ENCODE measurements around the gene DIPK2A.

Gene DIPK2A, protein sequence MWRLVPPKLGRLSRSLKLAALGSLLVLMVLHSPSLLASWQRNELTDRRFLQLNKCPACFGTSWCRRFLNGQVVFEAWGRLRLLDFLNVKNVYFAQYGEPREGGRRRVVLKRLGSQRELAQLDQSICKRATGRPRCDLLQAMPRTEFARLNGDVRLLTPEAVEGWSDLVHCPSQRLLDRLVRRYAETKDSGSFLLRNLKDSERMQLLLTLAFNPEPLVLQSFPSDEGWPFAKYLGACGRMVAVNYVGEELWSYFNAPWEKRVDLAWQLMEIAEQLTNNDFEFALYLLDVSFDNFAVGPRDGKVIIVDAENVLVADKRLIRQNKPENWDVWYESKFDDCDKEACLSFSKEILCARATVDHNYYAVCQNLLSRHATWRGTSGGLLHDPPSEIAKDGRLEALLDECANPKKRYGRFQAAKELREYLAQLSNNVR

DNA sequence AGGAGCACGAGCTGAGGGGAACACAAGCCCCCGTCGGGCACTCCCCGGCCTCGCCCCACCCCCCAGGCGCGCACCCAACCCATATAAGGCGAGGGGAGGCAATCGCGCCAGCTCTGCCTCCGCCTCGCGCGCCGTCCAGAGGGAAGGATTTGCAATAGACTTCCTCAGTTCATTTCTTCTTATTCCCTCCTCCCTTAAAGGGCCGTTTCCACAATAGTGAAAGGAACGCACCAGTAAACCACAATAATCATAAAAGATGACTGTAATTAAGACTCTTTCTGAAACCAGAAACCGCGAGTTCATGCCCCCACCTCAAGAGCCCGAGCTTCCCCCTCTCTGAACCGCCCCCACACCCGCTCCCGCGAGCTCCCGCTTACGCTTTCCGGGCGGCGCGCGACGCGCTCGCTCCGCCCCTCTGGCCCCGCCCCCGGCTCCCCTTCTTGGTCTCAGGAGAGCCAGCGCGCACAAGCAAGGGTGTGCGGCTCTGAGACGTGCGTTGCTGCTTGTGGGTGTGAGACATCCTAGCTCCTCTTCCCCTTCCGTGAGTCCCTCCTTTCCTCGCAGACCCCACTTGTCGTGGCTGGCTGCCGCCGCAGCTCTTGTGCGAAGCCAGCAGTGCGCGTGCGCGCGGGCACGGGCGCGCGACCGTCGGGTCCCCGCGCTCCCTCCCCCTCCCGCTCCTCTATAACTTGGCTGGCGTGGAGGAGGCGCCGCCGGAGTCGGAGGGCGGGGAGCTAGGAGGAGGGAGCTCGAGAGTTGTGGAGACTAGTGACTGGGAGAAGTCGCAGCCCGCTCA, at the start of gene DIPK2A:
Gene DIPK2A (plus strand): TSS at position 465 of the 796 bp plus-strand sequence. CDS start 510 bp downstream, outside the sequence.
- H3K36me3 Mint-ChIP-seq: no peaks in the 10 kb centered on the region
- H3K4me3 Mint-ChIP-seq: peak within 1 kb of the TSS; percentile 99
- H3K27me3 Mint-ChIP-seq: no peaks in the 10 kb centered on the region
- H3K4me1 Mint-ChIP-seq: peaks cover 33% of the 10 kb centered on the region
- peak within 1 kb of the TSS; percentile 95 for H3K27ac Mint-ChIP-seq
- no peaks in the 10 kb centered on the region for H3K9me3 Mint-ChIP-seq

DNA sequence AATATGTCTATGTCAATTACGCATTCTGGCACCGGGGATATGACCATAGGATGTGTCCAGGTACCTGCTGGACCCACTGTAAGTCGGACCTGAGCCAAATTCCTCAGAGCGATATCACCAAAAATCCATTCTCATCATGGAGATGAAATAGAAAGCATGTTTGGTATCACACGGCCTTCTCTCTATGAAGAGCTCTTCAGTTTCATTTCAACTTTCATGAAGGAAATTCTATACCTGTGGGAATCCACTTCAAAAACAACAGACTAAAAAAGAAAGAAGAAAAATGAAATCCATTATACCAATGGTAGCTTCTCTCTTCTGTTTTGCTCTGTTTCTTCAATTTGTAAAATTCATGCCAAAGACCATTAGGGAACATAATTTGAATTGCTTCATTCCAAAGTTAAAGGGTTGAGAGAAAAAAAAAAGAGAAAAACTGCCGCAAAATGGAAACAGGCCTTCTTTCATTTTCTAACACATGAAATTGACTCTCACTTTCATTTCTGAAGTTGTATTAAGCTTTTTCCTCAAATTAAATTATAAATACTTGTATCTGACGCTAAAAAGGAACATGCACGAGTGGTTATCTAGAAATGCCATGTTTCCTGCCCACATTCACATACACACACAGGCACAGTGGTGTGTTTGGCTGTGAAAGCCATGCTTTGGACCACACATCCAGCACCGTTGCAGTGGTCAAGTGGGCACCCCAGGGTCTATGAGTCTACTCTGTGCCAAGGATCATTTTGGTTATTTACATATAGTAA, 46.9 kb upstream of the DIPK2A start:
- Mint-ChIP-seq H3K9me3 (no peaks in the 10 kb centered on the region), H3K4me1 (peaks cover 14% of the 10 kb centered on the region), H3K4me3 (no peak overlapping the region), H3K27me3 (no peaks in the 10 kb centered on the region), H3K27ac (no peak overlapping the region), H3K36me3 (no peaks in the 10 kb centered on the region)

DNA sequence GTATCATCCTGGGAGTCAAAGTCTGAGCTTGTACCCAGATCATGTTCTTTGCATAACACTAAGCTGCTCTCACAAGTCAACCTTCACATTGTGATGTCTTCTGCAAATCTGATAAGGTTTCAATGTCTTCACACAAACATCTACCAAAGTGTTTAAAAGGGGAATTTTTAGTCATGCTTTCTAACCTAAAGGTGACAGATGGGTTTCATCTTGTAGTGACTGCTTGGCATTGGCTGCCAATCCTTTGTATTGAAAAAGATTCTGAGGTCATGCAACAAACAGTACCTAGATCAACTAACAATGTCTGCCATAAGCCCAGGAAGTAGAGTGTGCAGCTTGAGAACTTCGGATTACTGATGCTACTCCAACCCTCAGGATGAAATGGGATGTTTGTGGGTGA, 43.6 kb upstream of the DIPK2A start:
- Mint-ChIP-seq H3K27ac (no peak overlapping the region), H3K27me3 (peaks cover 11% of the 10 kb centered on the region), H3K9me3 (no peaks in the 10 kb centered on the region), H3K4me3 (no peak overlapping the region), H3K36me3 (peaks cover 2% of the 10 kb centered on the region), H3K4me1 (peaks cover 5% of the 10 kb centered on the region)

- H3K4me1 Mint-ChIP-seq: peaks cover 5% of the 10 kb centered on the region
- peaks cover 2% of the 10 kb centered on the region for H3K36me3 Mint-ChIP-seq
- no peak overlapping the region for H3K4me3 Mint-ChIP-seq
- no peak overlapping the region for H3K27ac Mint-ChIP-seq
- peaks cover 13% of the 10 kb centered on the region for H3K27me3 Mint-ChIP-seq
- no peaks in the 10 kb centered on the region for H3K9me3 Mint-ChIP-seq
Observed at GRCh38 chr3:143928541-143929255, 42.9 kb upstream of the DIPK2A start.

DNA sequence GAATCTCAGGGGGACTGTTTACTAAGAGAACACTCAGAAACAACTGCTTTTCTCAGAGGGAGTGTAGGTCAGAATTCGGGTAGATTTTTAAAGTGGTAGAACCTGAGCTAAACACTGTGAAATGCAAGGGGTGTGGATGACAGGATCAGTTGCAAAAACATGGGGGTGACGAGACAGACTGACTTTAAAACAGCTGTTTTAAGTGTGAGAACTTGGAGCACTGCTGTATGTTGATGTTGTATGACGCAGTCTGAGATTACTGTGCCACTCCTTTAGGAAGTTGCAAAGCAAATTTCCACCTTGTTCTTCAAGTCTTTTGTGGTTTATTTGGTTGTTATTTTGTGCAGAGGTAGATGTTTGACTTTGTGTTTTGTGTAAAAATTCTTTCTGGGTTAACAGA, 36.8 kb upstream of the DIPK2A start:
- Mint-ChIP-seq H3K4me3 (no peak overlapping the region), H3K9me3 (peaks cover 5% of the 10 kb centered on the region), H3K4me1 (no peaks in the 10 kb centered on the region), H3K36me3 (peaks cover 3% of the 10 kb centered on the region), H3K27me3 (peaks cover 28% of the 10 kb centered on the region), H3K27ac (no peak overlapping the region)

DNA sequence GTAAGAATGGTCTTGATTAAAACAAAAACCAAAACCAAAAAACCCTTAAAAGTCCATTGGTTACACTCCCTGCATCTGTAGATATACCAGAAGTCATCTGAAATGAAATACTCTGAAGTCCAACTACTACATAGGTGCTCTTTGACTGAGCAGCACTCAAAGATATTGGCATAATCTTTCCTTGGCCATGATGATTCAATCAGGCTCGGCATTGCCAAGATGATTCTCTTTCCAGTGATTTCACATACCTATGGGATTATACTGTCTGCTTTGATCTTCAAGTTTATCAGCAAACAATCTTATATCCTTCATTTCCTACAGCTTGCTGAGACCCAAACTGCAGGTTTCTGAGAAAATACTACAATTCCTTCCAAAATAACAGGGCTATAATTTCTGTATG, 35.9 kb upstream of the DIPK2A start:
- Mint-ChIP-seq H3K27me3 (peaks cover 26% of the 10 kb centered on the region), H3K36me3 (peaks cover 3% of the 10 kb centered on the region), H3K4me3 (no peak overlapping the region), H3K9me3 (peaks cover 5% of the 10 kb centered on the region), H3K4me1 (no peaks in the 10 kb centered on the region), H3K27ac (no peak overlapping the region)

DNA sequence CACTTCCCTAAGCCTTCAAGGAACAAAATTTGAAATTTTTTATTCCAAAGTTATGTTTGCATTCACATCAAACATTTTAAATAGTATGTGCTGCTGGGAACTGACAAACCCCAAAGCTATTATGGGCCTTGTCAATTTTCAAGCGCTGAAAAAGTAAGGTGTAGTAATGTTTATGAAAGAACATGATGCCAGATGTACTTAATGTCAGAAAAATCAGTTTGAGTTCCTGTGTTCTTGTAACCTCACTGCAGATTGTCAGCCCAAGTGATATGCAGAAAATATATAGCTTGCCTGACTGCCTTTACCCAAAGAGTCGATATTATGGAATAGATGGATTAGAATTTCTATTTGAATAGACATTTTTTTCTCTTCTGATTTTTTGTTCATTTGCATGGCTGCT, 20.8 kb upstream of the DIPK2A start:
- Mint-ChIP-seq H3K4me1 (no peaks in the 10 kb centered on the region), H3K4me3 (no peak overlapping the region), H3K27me3 (peaks cover 2% of the 10 kb centered on the region)

GRCh38 chr3:143951351-143951971, 20.2 kb upstream of the DIPK2A start:
- no peak overlapping the region for H3K4me3 Mint-ChIP-seq
- H3K27ac Mint-ChIP-seq: no peak overlapping the region
- no peaks in the 10 kb centered on the region for H3K36me3 Mint-ChIP-seq
- no peaks in the 10 kb centered on the region for H3K9me3 Mint-ChIP-seq
- peaks cover 2% of the 10 kb centered on the region for H3K27me3 Mint-ChIP-seq
- no peaks in the 10 kb centered on the region for H3K4me1 Mint-ChIP-seq

More for the DNA sequence above, 20.8 kb upstream of the DIPK2A start:
- Mint-ChIP-seq H3K27ac (no peak overlapping the region), H3K9me3 (no peaks in the 10 kb centered on the region), H3K36me3 (no peaks in the 10 kb centered on the region)

- Mint-ChIP-seq H3K27ac (no peak overlapping the region), H3K36me3 (no peaks in the 10 kb centered on the region), H3K4me1 (no peaks in the 10 kb centered on the region), H3K4me3 (no peak overlapping the region), H3K9me3 (no peaks in the 10 kb centered on the region), H3K27me3 (peaks cover 2% of the 10 kb centered on the region)
Observed at GRCh38 chr3:143952569-143953072, 19.0 kb upstream of the DIPK2A start.

GRCh38 chr3:143955113-143955512, 16.5 kb upstream of the DIPK2A start:
- Mint-ChIP-seq H3K27ac (no peak overlapping the region), H3K4me3 (no peak overlapping the region), H3K27me3 (peaks cover 17% of the 10 kb centered on the region), H3K9me3 (peaks cover 16% of the 10 kb centered on the region), H3K36me3 (peaks cover 7% of the 10 kb centered on the region), H3K4me1 (no peaks in the 10 kb centered on the region)

- peaks cover 16% of the 10 kb centered on the region for H3K9me3 Mint-ChIP-seq
- H3K27ac Mint-ChIP-seq: no peak overlapping the region
- H3K36me3 Mint-ChIP-seq: peaks cover 7% of the 10 kb centered on the region
- H3K4me3 Mint-ChIP-seq: no peak overlapping the region
- no peaks in the 10 kb centered on the region for H3K4me1 Mint-ChIP-seq
- H3K27me3 Mint-ChIP-seq: peaks cover 17% of the 10 kb centered on the region
Observed at GRCh38 chr3:143956838-143957237, 14.8 kb upstream of the DIPK2A start.

DNA sequence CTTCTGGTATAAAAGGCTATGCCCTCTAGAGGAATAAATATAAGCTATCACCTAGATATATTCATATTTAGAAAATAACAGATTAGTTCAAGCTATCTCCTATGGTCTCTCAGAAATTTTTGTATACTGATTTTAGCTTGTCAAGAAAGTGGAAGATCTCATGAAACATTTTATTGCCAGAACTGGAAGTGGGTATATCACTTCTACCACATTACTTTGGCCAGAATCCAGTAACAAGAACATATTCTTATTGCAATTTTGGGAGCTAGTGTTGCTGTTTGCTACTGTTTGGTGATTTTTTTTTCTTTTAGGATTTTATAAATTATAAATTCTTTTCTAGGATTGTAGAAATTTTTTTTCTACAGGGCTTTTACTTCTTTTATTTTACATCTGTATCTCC, 14.2 kb upstream of the DIPK2A start:
- Mint-ChIP-seq H3K4me3 (no peak overlapping the region), H3K36me3 (peaks cover 7% of the 10 kb centered on the region), H3K9me3 (peaks cover 16% of the 10 kb centered on the region), H3K27ac (no peak overlapping the region), H3K4me1 (no peaks in the 10 kb centered on the region), H3K27me3 (peaks cover 17% of the 10 kb centered on the region)

GRCh38 chr3:143958966-143959365, 12.7 kb upstream of the DIPK2A start:
- H3K4me3 Mint-ChIP-seq: no peak overlapping the region
- no peaks in the 10 kb centered on the region for H3K4me1 Mint-ChIP-seq
- H3K9me3 Mint-ChIP-seq: peaks cover 16% of the 10 kb centered on the region
- H3K27me3 Mint-ChIP-seq: peaks cover 21% of the 10 kb centered on the region
- peaks cover 7% of the 10 kb centered on the region for H3K36me3 Mint-ChIP-seq
- peak overlapping the region; percentile 55 for H3K27ac Mint-ChIP-seq

- H3K4me1 Mint-ChIP-seq: no peaks in the 10 kb centered on the region
- no peak overlapping the region for H3K27ac Mint-ChIP-seq
- H3K36me3 Mint-ChIP-seq: peaks cover 7% of the 10 kb centered on the region
- H3K27me3 Mint-ChIP-seq: peaks cover 21% of the 10 kb centered on the region
- peaks cover 16% of the 10 kb centered on the region for H3K9me3 Mint-ChIP-seq
- no peak overlapping the region for H3K4me3 Mint-ChIP-seq
Observed at GRCh38 chr3:143961342-143961741, 10.3 kb upstream of the DIPK2A start.

Measured in activated naive CD4-positive, alpha-beta T cell treated with anti-CD3 and anti-CD28 coated beads, Interleukin-2, amount 50 U/mL, for 24 hours (primary cell).